Measurements from ENCODE around the gene SRSF7. TPM values are rescaled to one million over a fixed set of nuclear protein-coding genes. Genes with fewer than 3 reads are reported as not detected.
A peak's percentile ranks its signal among the peaks of the same experiment; 100 is the strongest.

The SRSF7 gene
- total and polyA plus RNA-seq, 9 of the 15 experiments (the other 6 are each of a cell fraction or from before 2014, with no cell fraction given) = 219 to 726 (median 375) TPM

- TF ChIP-seq ZNF707 (CRISPR knock-in tag; conservative IDR thresholded peaks at IDR 0.05) (no peak), HOXB6 (CRISPR knock-in tag; IDR thresholded peaks at IDR 0.05; ENCODE audit: borderline replicate concordance) (peak; percentile 81; the same call in 1 of the 2 replicates), ZNF785 (CRISPR knock-in tag; IDR thresholded peaks at IDR 0.05) (no peak), ETV6 (IDR thresholded peaks at IDR 0.05; ENCODE audit: borderline replicate concordance in 1 of 2, low read depth in 2 of 2, low read length in 1 of 2) (no peak), ETV6 (CRISPR knock-in tag; IDR thresholded peaks at IDR 0.05; ENCODE audit: borderline replicate concordance) (peak; percentile 96), FOXA3 (CRISPR knock-in tag; conservative IDR thresholded peaks at IDR 0.05 in 1 of 2, IDR thresholded peaks at IDR 0.05 in 1 of 2) (peak in 1 of 2 experiments; percentile 80; a peak in 2 of 4 replicates), SP1 (CRISPR knock-in tag; IDR thresholded peaks at IDR 0.05) (peak; percentile 100), MED1 (CRISPR knock-in tag; IDR thresholded peaks at IDR 0.05; ENCODE audit: borderline replicate concordance) (no peak), BRF1 (IDR thresholded peaks at IDR 0.05; ENCODE audit: borderline replicate concordance, extremely low read depth, insufficient read length) (no peak), ZNF766 (CRISPR knock-in tag; conservative IDR thresholded peaks at IDR 0.05) (no peak; the same call in 1 of the 2 replicates), PRPF4 (IDR thresholded peaks at IDR 0.05; ENCODE audit: insufficient read depth, low read depth, low read length, poor library complexity, severe bottlenecking) (peak; percentile 99), U2AF1 (optimal IDR thresholded peaks at IDR 0.05; ENCODE audit: low read depth, low read length) (peak; percentile 91), GTF2A2 (tag; IDR thresholded peaks at IDR 0.05) (peak; percentile 95), SAFB (IDR thresholded peaks at IDR 0.05; ENCODE audit: borderline replicate concordance, low read depth, low read length) (no peak), RFX5 (IDR thresholded peaks at IDR 0.05; ENCODE audit: low read depth, low read length) (peak; percentile 35; the same call in 1 of the 2 replicates), PHF8 (IDR thresholded peaks at IDR 0.05; ENCODE audit: borderline replicate concordance, low read length) (peak; percentile 97), ZFP1 (CRISPR knock-in tag; IDR thresholded peaks at IDR 0.05) (no peak)
- TF ChIP-seq, protein P1, sequence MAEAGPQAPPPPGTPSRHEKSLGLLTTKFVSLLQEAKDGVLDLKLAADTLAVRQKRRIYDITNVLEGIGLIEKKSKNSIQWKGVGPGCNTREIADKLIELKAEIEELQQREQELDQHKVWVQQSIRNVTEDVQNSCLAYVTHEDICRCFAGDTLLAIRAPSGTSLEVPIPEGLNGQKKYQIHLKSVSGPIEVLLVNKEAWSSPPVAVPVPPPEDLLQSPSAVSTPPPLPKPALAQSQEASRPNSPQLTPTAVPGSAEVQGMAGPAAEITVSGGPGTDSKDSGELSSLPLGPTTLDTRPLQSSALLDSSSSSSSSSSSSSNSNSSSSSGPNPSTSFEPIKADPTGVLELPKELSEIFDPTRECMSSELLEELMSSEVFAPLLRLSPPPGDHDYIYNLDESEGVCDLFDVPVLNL (CRISPR knock-in tag; IDR thresholded peaks at IDR 0.05; ENCODE audit: low read depth) = peak; percentile 90
- TF ChIP-seq, protein P2, sequence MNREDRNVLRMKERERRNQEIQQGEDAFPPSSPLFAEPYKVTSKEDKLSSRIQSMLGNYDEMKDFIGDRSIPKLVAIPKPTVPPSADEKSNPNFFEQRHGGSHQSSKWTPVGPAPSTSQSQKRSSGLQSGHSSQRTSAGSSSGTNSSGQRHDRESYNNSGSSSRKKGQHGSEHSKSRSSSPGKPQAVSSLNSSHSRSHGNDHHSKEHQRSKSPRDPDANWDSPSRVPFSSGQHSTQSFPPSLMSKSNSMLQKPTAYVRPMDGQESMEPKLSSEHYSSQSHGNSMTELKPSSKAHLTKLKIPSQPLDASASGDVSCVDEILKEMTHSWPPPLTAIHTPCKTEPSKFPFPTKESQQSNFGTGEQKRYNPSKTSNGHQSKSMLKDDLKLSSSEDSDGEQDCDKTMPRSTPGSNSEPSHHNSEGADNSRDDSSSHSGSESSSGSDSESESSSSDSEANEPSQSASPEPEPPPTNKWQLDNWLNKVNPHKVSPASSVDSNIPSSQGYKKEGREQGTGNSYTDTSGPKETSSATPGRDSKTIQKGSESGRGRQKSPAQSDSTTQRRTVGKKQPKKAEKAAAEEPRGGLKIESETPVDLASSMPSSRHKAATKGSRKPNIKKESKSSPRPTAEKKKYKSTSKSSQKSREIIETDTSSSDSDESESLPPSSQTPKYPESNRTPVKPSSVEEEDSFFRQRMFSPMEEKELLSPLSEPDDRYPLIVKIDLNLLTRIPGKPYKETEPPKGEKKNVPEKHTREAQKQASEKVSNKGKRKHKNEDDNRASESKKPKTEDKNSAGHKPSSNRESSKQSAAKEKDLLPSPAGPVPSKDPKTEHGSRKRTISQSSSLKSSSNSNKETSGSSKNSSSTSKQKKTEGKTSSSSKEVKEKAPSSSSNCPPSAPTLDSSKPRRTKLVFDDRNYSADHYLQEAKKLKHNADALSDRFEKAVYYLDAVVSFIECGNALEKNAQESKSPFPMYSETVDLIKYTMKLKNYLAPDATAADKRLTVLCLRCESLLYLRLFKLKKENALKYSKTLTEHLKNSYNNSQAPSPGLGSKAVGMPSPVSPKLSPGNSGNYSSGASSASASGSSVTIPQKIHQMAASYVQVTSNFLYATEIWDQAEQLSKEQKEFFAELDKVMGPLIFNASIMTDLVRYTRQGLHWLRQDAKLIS (CRISPR knock-in tag; IDR thresholded peaks at IDR 0.05) = peak; percentile 100
- TF ChIP-seq, protein P3, sequence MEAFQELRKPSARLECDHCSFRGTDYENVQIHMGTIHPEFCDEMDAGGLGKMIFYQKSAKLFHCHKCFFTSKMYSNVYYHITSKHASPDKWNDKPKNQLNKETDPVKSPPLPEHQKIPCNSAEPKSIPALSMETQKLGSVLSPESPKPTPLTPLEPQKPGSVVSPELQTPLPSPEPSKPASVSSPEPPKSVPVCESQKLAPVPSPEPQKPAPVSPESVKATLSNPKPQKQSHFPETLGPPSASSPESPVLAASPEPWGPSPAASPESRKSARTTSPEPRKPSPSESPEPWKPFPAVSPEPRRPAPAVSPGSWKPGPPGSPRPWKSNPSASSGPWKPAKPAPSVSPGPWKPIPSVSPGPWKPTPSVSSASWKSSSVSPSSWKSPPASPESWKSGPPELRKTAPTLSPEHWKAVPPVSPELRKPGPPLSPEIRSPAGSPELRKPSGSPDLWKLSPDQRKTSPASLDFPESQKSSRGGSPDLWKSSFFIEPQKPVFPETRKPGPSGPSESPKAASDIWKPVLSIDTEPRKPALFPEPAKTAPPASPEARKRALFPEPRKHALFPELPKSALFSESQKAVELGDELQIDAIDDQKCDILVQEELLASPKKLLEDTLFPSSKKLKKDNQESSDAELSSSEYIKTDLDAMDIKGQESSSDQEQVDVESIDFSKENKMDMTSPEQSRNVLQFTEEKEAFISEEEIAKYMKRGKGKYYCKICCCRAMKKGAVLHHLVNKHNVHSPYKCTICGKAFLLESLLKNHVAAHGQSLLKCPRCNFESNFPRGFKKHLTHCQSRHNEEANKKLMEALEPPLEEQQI (IDR thresholded peaks at IDR 0.05) = peak; percentile 65; the same call in 1 of the 2 replicates
Observed at GRCh38 chr2:38750891-38751595, at the start of gene SRSF7 (continued).

All from K562 (cell line).